ENCODE measurements around the gene CCL28. TPM values are rescaled to one million over a fixed set of nuclear protein-coding genes. Genes with fewer than 3 reads are reported as not detected.

CCL28 gene
- total and polyA plus RNA-seq, 2 donors (not counting 3 experiments of a cell fraction or from before 2014, with no cell fraction given), result 1.2 to 1.8 TPM

DNA sequence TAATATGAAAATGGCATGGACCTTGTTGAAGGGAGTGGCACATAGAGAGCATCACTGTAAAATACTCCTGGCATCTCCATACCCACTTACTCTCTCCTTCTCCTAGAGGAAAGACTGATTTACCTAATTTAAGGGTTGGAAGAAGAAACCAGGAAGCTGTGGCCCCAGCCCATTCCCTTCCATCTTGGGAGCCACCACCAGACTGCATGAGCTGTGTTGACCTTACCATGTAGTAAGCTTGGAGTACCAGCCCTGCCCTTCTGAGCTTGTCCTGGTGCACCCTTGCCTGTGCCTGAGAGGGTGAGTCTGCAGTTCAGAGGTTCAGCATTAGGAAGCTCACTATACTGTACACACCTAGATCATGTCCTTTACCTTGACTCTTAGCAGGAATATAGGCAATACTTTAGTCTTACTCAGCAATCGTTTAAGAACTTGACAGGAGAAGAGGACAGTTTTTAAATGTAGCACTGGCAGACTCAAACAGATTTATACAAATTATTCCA is 63.3 kb downstream of the CCL28 start:
- Histone ChIP-seq H2AFZ (ENCODE audit: low read depth, low read length) (no peak overlapping the region), H3K27ac (ENCODE audit: insufficient read depth, low read depth, low read length) (no peak overlapping the region), H3K4me1 (ENCODE audit: control insufficient read depth, extremely low read depth, insufficient read depth, low read length) (no peaks in the 10 kb centered on the region), H3K9me1 (replicated peaks; ENCODE audit: control insufficient read depth, extremely low read depth, insufficient read depth, low read length) (no peaks in the 10 kb centered on the region), H3K36me3 (ENCODE audit: control insufficient read depth in 2 of 2, extremely low read depth in 1 of 2, insufficient read depth in 2 of 2, low read length in 2 of 2) (no peaks in the 10 kb centered on the region), H3K9me3 (replicated peaks; ENCODE audit: control insufficient read depth, insufficient read depth, low read length) (no peaks in the 10 kb centered on the region), H4K20me1 (replicated peaks; ENCODE audit: control insufficient read depth, extremely low read depth, insufficient read depth, low read length) (no peaks in the 10 kb centered on the region), H3K79me2 (ENCODE audit: control insufficient read depth, insufficient read depth, low read length) (no peaks in the 10 kb centered on the region), H3K4me2 (ENCODE audit: insufficient read depth, low read length) (no peak overlapping the region), H3K27me3 (ENCODE audit: control insufficient read depth in 2 of 2, insufficient read depth in 2 of 2, low read length in 2 of 2) (peaks cover 0 to 2% of the 10 kb centered on the region in 2 experiments), H3K4me3 (replicated peaks in 1 of 3; ENCODE audit: insufficient read depth in 1 of 3, low read depth in 1 of 3, low read length in 3 of 3) (no peak overlapping the region), H3K9ac (replicated peaks; ENCODE audit: extremely low read depth, insufficient read depth, low read length) (no peak overlapping the region)
- FAIRE-seq, result no peak
- DNase-seq (ENCODE audit: low read depth, low spot score), result no peak
- POLR2A ChIA-PET, result no interaction called here
- CTCF ChIA-PET, result no interaction called here
- TF ChIP-seq GATA2 (IDR thresholded peaks at IDR 0.05; ENCODE audit: insufficient read depth, insufficient read length, low read depth, low read length), result no peak
- TF ChIP-seq JUN (IDR thresholded peaks at IDR 0.05; ENCODE audit: borderline replicate concordance, insufficient read depth, insufficient read length, low read depth), result no peak
- TF ChIP-seq, protein P1, sequence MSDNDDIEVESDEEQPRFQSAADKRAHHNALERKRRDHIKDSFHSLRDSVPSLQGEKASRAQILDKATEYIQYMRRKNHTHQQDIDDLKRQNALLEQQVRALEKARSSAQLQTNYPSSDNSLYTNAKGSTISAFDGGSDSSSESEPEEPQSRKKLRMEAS (IDR thresholded peaks at IDR 0.05; ENCODE audit: insufficient read depth, insufficient read length), result no peak
- TF ChIP-seq MYC (IDR thresholded peaks at IDR 0.05; ENCODE audit: low read depth, low read length), result no peak
- TF ChIP-seq FOS (IDR thresholded peaks at IDR 0.05; ENCODE audit: borderline replicate concordance, insufficient read depth, low read length), result no peak
- TF ChIP-seq EZH2 (IDR thresholded peaks at IDR 0.05; ENCODE audit: borderline replicate concordance, low read depth, low read length, severe bottlenecking), result no peak
- TF ChIP-seq, protein P2, sequence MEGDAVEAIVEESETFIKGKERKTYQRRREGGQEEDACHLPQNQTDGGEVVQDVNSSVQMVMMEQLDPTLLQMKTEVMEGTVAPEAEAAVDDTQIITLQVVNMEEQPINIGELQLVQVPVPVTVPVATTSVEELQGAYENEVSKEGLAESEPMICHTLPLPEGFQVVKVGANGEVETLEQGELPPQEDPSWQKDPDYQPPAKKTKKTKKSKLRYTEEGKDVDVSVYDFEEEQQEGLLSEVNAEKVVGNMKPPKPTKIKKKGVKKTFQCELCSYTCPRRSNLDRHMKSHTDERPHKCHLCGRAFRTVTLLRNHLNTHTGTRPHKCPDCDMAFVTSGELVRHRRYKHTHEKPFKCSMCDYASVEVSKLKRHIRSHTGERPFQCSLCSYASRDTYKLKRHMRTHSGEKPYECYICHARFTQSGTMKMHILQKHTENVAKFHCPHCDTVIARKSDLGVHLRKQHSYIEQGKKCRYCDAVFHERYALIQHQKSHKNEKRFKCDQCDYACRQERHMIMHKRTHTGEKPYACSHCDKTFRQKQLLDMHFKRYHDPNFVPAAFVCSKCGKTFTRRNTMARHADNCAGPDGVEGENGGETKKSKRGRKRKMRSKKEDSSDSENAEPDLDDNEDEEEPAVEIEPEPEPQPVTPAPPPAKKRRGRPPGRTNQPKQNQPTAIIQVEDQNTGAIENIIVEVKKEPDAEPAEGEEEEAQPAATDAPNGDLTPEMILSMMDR (IDR thresholded peaks at IDR 0.05; ENCODE audit: extremely low read depth in 1 of 2, insufficient read depth in 1 of 2, low read depth in 1 of 2, low read length in 2 of 2), result no peak
- TF ChIP-seq POLR2AphosphoS5 (IDR thresholded peaks at IDR 0.05; ENCODE audit: insufficient read depth, low read depth, low read length), result no peak
- TF ChIP-seq POLR2A (IDR thresholded peaks at IDR 0.05; ENCODE audit: low read depth, low read length), result no peak
- dilution Hi-C loops (cut with MboI; ENCODE audit: extremely low pct_ligation_motif_present, low sequenced_read_pairs), result no loop called here
- intact Hi-C loops (cut with micrococcal nuclease), result no loop called here
- no TSS peak for BruUV-seq (replicated peaks)

All from endothelial cell of umbilical vein (primary cell).